ENCODE data around the gene IQCF6.
A peak's percentile ranks its signal among the peaks of the same experiment; 100 is the strongest.
"Not testable (repeated sequence)": the region's sequence is repeated elsewhere in the genome, so short reads cannot be mapped to it uniquely, and the experiment has no call there.

The IQCF6 gene

GRCh38 chr3:51759203-51759602, 19.8 kb downstream of the IQCF6 start:
- no peak for DNase-seq

- DNase-seq: not testable (repeated sequence)
These were observed 25.0 kb downstream of the IQCF6 start for GRCh38 chr3:51753763-51754750.

- no peak for DNase-seq
These were observed 27.8 kb downstream of the IQCF6 start for GRCh38 chr3:51751287-51751686.

- no peak for DNase-seq
These were observed 28.2 kb downstream of the IQCF6 start for GRCh38 chr3:51750878-51751277.

GRCh38 chr3:51748327-51748726, 30.7 kb downstream of the IQCF6 start:
- DNase-seq: no peak

- no peak for DNase-seq
These were observed 31.2 kb downstream of the IQCF6 start for GRCh38 chr3:51747840-51748239.

- peak; percentile 67 to 75 for DNase-seq
These were observed 36.1 kb downstream of the IQCF6 start for GRCh38 chr3:51742978-51743377.

GRCh38 chr3:51742320-51742719, 36.7 kb downstream of the IQCF6 start:
- DNase-seq: not testable (repeated sequence)

GRCh38 chr3:51739110-51739509, 39.9 kb downstream of the IQCF6 start:
- DNase-seq: peak; percentile 52 to 56

- DNase-seq: no peak
These were observed 43.1 kb downstream of the IQCF6 start for GRCh38 chr3:51735950-51736349.

GRCh38 chr3:51735039-51735438, 44.0 kb downstream of the IQCF6 start:
- DNase-seq: no peak

GRCh38 chr3:51734572-51734907, 44.5 kb downstream of the IQCF6 start:
- DNase-seq: no peak

- DNase-seq: no peak
These were observed 45.0 kb downstream of the IQCF6 start for GRCh38 chr3:51733859-51734571.

GRCh38 chr3:51729042-51729633, 49.9 kb downstream of the IQCF6 start:
- no peak for DNase-seq
